NCI-H1417 treated with DMSO at 0.1 percent for 48 hours (cell line): ENCODE data around the gene P2RY2.

Source experiments
- DNase-seq: peaks from one replicate; lab custom pipeline; 2025; lab: John Stamatoyannopoulos, UW

P2RY2 gene

GRCh38 chr11:73218106-73218829 is at the start of gene P2RY2:
Gene P2RY2 (plus strand): TSS chr11:73218281. CDS start chr11:73234160, 15,879 bp downstream.
- DNase-seq = no peak

GRCh38 chr11:73168925-73169579 is 49.0 kb upstream of the P2RY2 start:
- no peak for DNase-seq

GRCh38 chr11:73170140-73170539 is 47.9 kb upstream of the P2RY2 start:
- no peak for DNase-seq

GRCh38 chr11:73171436-73172161 is 46.5 kb upstream of the P2RY2 start:
- DNase-seq = no peak

- no peak for DNase-seq
These were observed 45.0 kb upstream of the P2RY2 start for GRCh38 chr11:73172992-73173656.

- no peak for DNase-seq
These were observed 44.2 kb upstream of the P2RY2 start for GRCh38 chr11:73173755-73174494.

GRCh38 chr11:73174495-73174791 is 43.6 kb upstream of the P2RY2 start:
- no peak for DNase-seq

- DNase-seq = no peak
These were observed 42.4 kb upstream of the P2RY2 start for GRCh38 chr11:73175551-73176144.

- DNase-seq = no peak
These were observed 41.8 kb upstream of the P2RY2 start for GRCh38 chr11:73176145-73176873.

GRCh38 chr11:73176874-73177155 is 41.3 kb upstream of the P2RY2 start:
- DNase-seq = no peak

GRCh38 chr11:73177380-73177777 is 40.7 kb upstream of the P2RY2 start:
- DNase-seq = no peak

GRCh38 chr11:73177778-73178539 is 40.1 kb upstream of the P2RY2 start:
- no peak for DNase-seq

GRCh38 chr11:73178681-73179080 is 39.4 kb upstream of the P2RY2 start:
- DNase-seq = no peak

- no peak for DNase-seq
These were observed 35.2 kb upstream of the P2RY2 start for GRCh38 chr11:73182824-73183321.

GRCh38 chr11:73184953-73185671 is 33.0 kb upstream of the P2RY2 start:
- DNase-seq = no peak

- DNase-seq = no peak
These were observed 32.3 kb upstream of the P2RY2 start for GRCh38 chr11:73185680-73186293.

- no peak for DNase-seq
These were observed 31.7 kb upstream of the P2RY2 start for GRCh38 chr11:73186294-73186850.

- no peak for DNase-seq
These were observed 31.2 kb upstream of the P2RY2 start for GRCh38 chr11:73186886-73187285.

GRCh38 chr11:73187854-73188253 is 30.2 kb upstream of the P2RY2 start:
- DNase-seq = no peak
